IPS-NIHi7 (cell line): ENCODE measurements around the gene PPFIBP2.
"Not testable (repeated sequence)": the region's sequence is repeated elsewhere in the genome, so short reads cannot be mapped to it uniquely, and the experiment has no call there.

Experiments used
- DNase-seq: peaks from one replicate; pipeline ENCODE4 v3.0.0; 2012; ENCODE audit warnings: mixed read lengths; ENCODE audit errors: extremely low spot score

Gene PPFIBP2

DNA sequence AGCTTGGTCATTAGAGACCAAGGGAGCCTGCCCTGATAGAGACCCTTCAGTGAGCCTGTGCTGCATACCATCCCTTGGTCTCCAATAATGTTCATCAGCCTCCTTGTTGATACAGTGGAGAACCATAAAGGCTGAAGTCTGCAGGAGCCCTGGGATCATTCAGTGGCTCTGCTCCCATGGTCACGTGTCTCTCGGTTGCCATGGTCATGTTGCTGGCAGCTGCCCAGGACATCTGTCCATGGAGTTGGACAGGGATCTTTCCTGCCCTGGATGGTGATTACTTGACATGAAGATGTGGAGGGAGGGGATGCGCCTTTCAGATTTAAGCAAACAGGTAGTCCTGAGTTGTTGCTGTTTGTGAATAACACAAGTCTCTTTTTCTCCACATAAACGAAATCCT lies 121.3 kb downstream of the PPFIBP2 start:
- no peak for DNase-seq

DNA sequence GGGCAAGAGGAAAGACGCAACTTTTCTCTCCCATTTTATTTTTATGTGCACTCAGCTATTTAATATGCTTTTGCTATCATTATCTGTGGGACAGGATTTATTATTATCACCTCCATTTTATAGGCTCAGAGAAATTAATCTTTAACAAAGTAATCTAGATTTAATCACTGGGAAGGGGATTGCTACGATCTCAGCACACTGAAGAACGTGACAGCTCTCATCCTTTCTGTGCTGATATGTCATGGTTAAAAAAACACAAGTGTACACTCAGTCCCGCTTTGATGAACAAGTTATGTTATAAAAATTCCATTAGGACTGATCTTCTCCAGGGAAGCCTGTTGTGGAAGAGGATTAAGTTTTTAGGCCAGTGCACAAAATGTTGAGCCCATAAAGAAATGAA lies 121.9 kb downstream of the PPFIBP2 start:
- DNase-seq, result no peak

DNA sequence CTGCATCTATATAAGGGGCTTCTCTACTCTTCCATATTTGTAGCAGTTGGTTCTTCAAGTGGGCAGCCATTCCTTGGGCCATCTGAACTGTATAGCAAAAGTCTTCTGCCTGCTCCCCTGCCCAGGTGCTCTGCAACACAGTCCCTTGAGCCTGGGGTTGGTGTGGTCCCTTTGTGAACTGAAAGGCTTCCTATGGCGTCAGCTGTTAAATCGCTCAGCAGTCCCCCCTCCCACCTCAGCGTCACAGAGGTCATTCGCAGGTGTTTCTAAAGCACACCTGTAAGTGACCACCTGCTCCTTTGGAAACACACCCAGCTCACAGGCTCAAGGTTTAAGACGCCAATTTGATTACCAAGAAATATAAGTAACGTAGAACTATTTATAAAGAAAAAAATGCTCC lies 122.6 kb downstream of the PPFIBP2 start:
- DNase-seq, result no peak

DNA sequence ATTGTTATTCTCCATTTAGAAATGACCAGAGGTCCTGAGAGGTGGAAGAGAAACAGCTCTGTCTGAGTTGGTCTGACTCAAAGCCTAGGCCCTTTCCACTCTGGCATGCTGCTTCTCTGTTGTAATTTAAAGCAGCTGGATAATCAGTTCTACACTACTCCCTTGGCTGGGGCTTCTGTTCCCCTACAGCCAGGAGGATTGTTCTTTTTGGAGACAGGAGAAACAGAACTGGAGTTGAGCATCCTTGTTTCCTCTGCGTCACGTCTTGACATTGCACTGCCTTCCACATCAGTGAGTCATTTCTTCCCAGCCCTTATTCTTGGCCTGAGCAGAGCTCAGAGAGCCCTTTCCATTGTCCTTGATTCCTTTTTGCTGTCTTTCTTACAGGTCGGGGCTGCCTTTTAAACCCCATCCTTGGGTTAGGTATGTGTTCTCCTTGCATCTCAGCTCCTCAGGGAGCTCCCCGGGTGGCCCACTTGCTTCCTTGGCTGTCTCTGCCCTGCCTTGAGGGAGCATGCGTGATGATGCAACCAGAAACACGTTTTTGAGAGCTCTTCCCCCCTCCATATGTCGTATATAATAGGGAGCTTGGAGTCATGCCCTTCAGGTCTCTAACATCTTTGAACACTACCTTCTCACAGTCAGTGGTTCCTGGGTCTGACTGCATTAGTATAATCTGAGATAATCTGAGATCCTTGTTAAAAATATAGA lies 123.8 kb downstream of the PPFIBP2 start:
- DNase-seq, result no peak

DNA sequence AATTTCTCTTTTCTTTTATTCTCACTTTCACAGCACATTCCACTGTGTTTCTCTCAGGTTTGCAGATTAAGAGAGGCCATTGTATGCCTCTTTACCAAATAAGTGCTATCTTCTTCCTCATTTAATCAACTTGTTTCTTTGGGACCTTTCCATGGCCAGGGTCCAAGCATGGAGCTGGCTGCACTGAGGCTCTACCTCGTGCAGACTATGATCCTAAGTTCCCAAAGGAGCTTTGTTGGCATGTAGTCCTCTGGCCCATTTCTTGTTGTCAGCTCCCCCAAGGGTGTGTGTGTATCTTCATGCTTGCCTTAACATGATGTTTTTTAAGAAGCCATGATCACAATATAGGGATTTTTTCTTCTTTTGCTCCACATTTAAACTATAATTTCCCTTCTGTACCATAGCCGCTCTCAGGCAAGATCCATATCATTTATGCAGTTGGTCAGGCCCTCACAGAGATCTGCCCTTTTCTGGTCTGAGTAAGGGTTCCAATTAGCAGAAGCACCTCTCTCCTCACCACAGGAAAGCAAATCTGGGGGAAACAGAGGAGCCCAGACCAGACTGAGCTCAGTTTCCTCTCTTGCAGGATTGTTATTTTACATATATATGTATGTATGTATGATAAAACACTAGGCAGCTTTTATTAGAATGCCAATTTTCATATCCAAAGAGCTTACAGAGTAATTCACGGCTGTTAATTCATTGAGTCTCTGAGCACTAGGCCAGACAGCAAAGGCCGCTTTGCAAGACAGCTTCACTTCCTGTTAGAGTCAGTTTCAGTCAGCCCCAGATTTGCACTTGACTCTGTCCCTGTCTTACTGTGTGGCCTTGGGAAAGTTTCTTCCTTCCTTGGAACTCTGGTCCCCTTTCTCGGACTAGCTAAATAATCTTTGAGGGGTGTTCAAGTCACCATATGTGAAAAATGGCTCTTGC lies 125.2 kb downstream of the PPFIBP2 start:
- no peak for DNase-seq

DNA sequence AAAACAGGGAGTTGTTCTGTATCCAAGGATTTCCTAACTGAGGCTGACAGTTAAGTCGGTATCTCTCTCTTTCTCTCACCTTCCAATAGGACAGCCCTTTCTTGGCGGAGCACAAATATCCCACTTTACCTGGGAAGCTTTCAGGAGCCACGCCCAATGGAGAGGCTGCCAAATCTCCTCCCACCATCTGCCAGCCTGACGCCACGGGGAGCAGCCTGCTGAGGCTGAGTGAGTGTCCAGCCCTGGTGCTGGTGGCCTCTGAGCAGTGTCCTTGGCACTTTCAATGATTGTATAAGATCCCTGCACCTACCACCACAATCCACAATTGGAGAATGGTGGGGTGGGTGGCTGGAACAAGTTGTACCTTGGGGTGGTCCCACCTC lies 125.8 kb downstream of the PPFIBP2 start:
- DNase-seq, result peak; percentile 22

DNA sequence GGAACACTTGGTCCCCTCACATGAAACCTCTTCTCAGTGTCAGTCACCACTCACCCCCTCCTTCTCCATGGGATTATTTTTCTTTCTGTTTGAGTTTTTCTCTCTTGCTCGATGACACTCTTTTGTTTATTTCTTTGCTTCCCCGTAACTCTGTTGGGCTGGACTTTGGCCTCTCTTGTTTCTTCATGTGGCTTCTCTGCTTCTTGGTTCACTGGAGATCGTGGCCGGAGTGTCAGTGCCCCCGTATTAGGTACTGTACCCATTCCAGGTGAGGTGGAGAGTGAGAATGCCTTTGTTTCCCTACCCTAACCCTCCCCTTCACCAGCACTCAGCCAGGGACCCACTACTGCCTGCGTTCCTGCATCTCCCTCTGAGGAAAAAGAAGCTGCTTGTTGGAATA lies 127.0 kb downstream of the PPFIBP2 start:
- no peak for DNase-seq

GRCh38 chr11:7642747-7643146 lies 128.9 kb downstream of the PPFIBP2 start:
- DNase-seq, result no peak

GRCh38 chr11:7643314-7643713 lies 129.5 kb downstream of the PPFIBP2 start:
- no peak for DNase-seq

- no peak for DNase-seq
These were observed 131.4 kb downstream of the PPFIBP2 start for GRCh38 chr11:7645206-7645605.

DNA sequence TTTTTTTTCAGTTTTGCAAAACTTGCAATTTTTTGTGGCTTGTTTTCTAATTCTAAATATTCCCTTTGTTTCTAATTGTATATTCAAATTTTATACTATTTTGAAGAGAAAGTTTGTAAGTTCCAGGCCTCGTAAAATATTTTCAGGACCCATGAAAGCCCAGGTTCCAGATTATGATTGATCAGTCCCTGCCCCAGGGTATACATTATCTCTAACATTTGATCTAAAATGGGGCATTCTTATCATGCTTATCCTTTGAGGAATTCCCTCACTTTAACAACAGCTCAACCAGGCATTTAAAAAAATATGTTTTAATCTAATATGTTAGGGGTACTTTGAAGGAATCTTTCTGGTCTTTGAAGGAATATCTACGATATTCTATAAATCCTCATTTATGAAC lies 133.1 kb downstream of the PPFIBP2 start:
- no peak for DNase-seq

DNA sequence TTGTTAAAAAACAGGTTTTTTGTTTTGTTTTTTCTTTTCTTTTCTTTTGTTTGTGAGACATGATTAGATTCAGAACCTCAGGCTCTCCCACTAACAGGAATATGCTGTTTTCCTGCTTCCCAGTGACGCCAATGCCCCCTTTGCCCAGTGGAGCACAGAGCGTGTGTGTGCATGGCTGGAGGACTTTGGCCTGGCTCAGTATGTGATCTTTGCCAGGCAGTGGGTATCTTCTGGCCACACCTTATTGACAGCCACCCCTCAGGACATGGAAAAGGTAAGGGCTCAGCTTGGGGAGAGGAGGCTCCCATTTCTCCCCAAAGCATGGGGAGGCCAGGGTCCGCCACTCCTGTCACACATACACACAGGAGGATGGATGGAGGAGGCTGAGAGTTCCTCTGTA lies 134.5 kb downstream of the PPFIBP2 start:
- DNase-seq, result no peak

DNA sequence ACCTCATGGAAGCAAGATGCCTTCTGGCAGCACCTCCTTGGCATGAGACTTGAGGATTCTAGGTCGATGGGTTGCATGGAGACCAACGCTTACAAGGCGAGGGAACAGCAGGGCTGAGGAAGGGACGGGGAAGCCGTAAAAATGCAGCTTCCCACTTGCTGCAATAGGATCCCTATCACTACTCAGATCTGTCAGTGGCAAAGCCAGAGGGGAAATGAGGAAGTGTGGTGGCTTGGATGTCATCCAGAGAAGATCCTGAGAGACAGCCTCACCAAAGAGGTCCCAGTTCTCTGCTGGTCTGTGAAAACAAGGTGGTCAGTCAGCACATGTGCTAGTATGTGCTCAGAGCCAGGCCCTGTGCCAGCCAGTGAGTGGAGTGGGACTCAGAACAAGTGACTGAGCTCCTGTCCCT lies 137.3 kb downstream of the PPFIBP2 start:
- no peak for DNase-seq

GRCh38 chr11:7651700-7652099 lies 137.9 kb downstream of the PPFIBP2 start:
- DNase-seq, result no peak

DNA sequence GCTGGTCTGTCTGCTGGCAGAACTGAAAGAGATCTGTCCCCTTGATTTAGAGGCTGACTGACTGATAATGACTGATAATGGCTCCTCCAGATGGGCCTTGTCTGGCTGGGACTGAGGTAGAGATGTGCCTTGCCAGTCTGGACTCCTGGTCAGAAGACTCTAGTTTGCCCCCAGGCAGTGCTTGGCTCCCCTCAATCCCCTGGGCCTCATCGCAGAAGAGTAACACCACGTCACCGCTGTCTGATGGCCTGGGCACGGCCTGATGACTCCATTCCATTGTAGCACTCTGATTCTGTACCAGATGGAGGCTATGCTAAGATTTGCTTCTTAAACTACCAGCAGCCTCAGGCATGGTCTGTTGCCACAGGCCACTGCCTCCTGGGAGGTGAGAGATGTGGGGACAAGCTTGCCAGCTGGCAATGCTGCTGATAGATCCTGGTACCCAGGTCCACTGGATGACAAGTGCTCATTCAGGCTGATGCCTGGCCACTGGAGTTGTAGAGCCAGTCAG lies 140.5 kb downstream of the PPFIBP2 start:
- DNase-seq, result no peak

DNA sequence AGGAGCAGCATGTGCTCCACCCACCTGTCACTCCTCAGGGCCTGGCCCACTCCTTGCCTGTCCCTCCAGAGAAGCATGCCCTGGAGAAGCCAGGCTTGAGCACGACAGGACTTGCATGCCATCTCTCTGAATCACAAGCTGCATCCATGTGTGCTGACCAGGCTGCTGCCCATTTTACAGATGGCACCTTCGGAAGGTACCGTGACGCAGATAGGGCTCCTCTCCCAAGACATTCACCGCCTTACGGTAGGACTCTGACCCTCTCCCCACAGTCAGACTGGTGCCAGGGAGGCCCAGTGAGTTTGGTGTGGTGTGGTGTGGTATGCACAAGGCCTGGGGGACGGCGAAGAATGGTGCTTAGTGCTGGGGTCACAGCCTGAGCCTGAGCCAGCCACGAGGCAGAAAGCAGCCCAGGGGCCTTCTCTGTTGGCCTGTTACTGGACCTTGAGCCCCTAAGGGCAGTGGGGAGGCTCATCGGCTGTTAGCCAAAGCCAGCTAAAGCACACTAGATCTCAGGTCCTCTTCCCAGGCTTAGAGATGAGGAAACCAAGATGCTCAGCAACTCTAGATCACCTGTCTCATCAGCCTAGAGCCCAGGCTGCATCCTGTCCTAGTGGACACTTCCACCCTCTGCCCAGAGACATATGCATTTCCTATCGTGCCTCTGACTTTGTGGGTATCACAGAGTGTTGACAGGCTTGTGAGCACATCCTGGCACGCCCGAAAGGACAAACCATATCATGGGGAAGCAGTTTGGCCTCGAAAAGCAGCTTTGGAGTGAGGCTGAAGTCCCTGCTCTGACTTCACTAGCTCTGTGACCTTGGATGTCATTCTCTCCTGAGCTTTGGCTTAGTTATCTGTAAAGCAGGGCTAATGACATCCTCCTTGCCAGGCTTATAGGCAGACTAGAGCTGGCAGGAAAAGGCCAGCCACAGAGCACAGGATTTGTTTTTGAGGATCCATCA lies 141.7 kb downstream of the PPFIBP2 start:
- no peak for DNase-seq

DNA sequence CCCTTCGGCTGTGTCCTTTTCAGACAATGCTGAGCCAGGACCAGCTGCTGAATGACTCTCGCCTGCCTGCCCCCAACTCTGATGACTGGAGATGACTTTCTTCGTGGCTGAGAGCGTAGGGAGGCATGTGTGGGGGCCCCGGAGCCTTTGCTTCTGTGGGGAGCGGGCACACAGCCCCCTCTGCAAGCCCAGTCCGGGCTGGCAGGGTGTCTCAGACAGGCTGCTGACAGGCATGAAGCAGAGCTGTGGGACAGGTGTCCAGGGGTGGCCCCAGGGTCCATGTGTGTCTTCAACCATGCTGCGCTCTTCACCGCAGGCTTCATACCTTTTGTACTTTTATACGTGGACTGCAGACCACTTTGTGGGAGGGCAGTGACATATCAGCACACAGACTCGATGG lies 142.9 kb downstream of the PPFIBP2 start:
- no peak for DNase-seq

GRCh38 chr11:7657306-7658025 lies 143.7 kb downstream of the PPFIBP2 start:
- peak; percentile 76 for DNase-seq

DNA sequence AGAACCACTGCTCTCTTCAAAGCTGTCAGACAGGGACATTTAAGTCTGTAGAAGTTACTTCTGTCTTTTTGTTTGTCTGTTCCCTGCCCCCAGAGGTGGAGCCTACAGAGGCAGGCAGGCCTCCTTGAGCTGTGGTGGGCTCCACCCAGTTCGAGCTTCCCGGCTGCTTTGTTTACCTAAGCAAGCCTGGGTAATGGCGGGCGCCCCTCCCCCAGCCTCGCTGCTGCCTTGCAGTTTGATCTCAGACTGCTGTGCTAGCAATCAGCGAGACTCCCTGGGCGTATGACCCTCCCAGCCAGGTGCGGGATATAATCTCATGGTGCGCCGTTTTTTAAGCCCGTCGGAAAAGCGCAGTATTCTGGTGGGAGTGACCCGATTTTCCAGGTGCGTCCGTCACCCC lies 149.7 kb downstream of the PPFIBP2 start:
- DNase-seq, result not testable (repeated sequence)

DNA sequence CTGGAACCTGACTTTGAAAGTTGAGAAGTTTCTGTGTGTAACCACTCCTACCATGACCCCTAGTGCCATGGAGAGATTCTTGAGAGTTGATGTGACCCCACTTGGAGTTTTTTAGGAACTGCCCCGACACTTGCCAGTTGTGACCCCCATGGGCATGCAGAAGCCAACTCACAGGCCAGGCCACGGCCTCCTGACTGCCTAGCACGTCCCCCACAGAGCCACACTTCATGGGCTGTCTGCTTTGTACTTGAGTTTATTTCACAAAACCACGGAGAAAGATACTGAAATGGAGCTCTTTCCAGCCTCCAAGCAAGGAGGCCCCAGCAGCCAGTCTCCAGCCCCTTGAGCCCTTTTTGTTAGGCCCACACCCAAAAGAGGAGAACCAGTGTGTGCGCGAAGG lies 151.1 kb downstream of the PPFIBP2 start:
- DNase-seq, result no peak
